H1 (cell line): ENCODE results near the gene SCGB1D4.
"Not testable (repeated sequence)": the region's sequence is repeated elsewhere in the genome, so short reads cannot be mapped to it uniquely, and the experiment has no call there.

Source experiments
- ATF3 ChIP-seq: IDR thresholded peaks from 2 replicates; pipeline ENCODE4 v1.6.1; 2011; ENCODE audit warnings: low read depth, mild to moderate bottlenecking, low read length; ENCODE audit not compliant: insufficient read depth
- BCL11A ChIP-seq, 2 experiments: IDR thresholded peaks; one replicate each; pipeline ENCODE4 v1.6.1; 2011; ENCODE audit warnings: low read depth in 2 of 2, low read length in 2 of 2, mild to moderate bottlenecking in 2 of 2
- CTCF ChIP-seq, 3 experiments: IDR thresholded peaks; 1 replicate in 2 of 3; 2 replicates in 1 of 3; pipeline versions ENCODE4 v1.5.1 to v1.6.1; 2011; ENCODE audit warnings: low read length in 3 of 3, mild to moderate bottlenecking in 3 of 3, inconsistent platforms in 2 of 3, low read depth in 1 of 3, moderate library complexity in 1 of 3; ENCODE audit not compliant: insufficient read depth in 1 of 3; ENCODE audit errors: control extremely low read depth in 1 of 3
- EP300 ChIP-seq, 2 experiments: IDR thresholded peaks; 1 replicate in 1 of 2; 2 replicates in 1 of 2; pipeline ENCODE4 v1.6.1; 2011 to 2012; ENCODE audit warnings: low read depth in 2 of 2, low read length in 2 of 2, mild to moderate bottlenecking in 2 of 2, borderline replicate concordance in 1 of 2, inconsistent platforms in 1 of 2, moderate library complexity in 1 of 2
- JUND ChIP-seq: IDR thresholded peaks from 2 replicates; pipeline ENCODE4 v1.6.1; 2011; ENCODE audit warnings: mild to moderate bottlenecking, improper control_type of control experiment, low read length
- MAFK ChIP-seq: IDR thresholded peaks from 2 replicates; pipeline ENCODE4 v1.6.1; 2012; ENCODE audit warnings: low read depth, mild to moderate bottlenecking, improper control_type of control experiment, low read length
- POLR2AphosphoS5 ChIP-seq: IDR thresholded peaks from 2 replicates; pipeline ENCODE4 v1.6.1; 2011; ENCODE audit warnings: low read depth, low read length
- RFX5 ChIP-seq: IDR thresholded peaks from 2 replicates; pipeline ENCODE4 v1.6.1; 2011; ENCODE audit warnings: low read depth, low read length, improper control_type of control experiment, borderline replicate concordance
- RNF2 ChIP-seq: fragments of 200-900, 300-1000 bp; sonication (generic); IDR thresholded peaks from 2 replicates; pipeline ENCODE4 v1.7.1; 2016; ENCODE audit warnings: borderline replicate concordance, low read depth, mild to moderate bottlenecking, antibody characterized with exemption, low read length; ENCODE audit not compliant: poor library complexity, severe bottlenecking; ENCODE audit errors: missing control alignments
- SP1 ChIP-seq: IDR thresholded peaks from 2 replicates; pipeline ENCODE4 v1.6.1; 2011; ENCODE audit warnings: low read depth, low read length
- SRF ChIP-seq: IDR thresholded peaks from 2 replicates; pipeline ENCODE4 v1.6.1; 2011; ENCODE audit warnings: mild to moderate bottlenecking, low read depth, low read length, moderate library complexity
- YY1 ChIP-seq: IDR thresholded peaks from 2 replicates; pipeline ENCODE4 v1.6.1; 2011; ENCODE audit warnings: low read depth, mild to moderate bottlenecking, low read length

GRCh38 chr11:62343646-62344190 lies 44.8 kb upstream of the SCGB1D4 start:
- TF ChIP-seq POLR2AphosphoS5; EP300 (IDR thresholded peaks at IDR 0.05; ENCODE audit: borderline replicate concordance in 1 of 2, low read depth in 2 of 2, low read length in 2 of 2); SP1; RNF2; CTCF (IDR thresholded peaks at IDR 0.05; ENCODE audit: control extremely low read depth in 1 of 3, insufficient read depth in 1 of 3, low read depth in 1 of 3, low read length in 3 of 3); SRF; JUND; ATF3; MAFK; YY1; BCL11A (IDR thresholded peaks at IDR 0.05; ENCODE audit: low read depth in 2 of 2, low read length in 2 of 2); RFX5: not testable (repeated sequence)
